Lower leg skin (tissue), 3 donors: ENCODE measurements around the gene DGCR8.

Experiments used
- CTCF ChIP-seq, 3 donors: fragments of 450-650 bp; IDR thresholded peaks; one replicate each; pipeline ENCODE4 v1.5.1; 2016; ENCODE audit warnings: antibody characterized with exemption in 3 of 3, mild to moderate bottlenecking in 3 of 3, moderate library complexity in 2 of 3
- POLR2A ChIP-seq, 2 donors: fragments of 450-650 bp; IDR thresholded peaks; one replicate each; pipeline ENCODE4 v1.6.1; 2016 to 2017; ENCODE audit warnings: antibody characterized with exemption in 2 of 2, mild to moderate bottlenecking in 1 of 2, moderate library complexity in 1 of 2

DNA sequence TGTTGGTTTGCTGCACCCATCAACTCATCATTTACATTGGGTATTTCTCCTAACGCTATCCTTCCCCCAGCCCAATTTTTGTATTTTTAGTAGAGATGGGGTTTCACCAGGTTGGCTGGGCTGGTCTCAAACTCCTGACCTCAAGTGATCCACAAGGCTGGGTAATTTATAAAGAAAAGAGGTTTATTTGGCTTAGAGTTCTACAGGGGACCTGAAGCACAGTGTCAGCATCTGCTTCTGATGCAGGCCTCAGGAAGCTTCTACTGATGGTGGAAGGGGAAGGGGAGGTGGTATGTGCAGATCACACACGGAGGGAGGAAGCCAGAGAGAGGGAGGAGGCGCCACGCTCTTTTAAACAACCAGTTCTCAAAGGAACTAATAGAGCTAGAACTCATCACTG is 33.3 kb upstream of the DGCR8 start:
- TF ChIP-seq POLR2A (IDR thresholded peaks at IDR 0.05) (no peak), CTCF (IDR thresholded peaks at IDR 0.05) (no peak)
